ENCODE measurements around the gene CHSY3. TPM values are rescaled to one million over a fixed set of nuclear protein-coding genes. Genes with fewer than 3 reads are reported as not detected.

CHSY3 gene
- total RNA-seq, 4 donors from 2014 or later: 0.84 to 4.3 (median 2.6) TPM

- H3K4me3 ChIP-seq (ENCODE audit: low read depth, poor library complexity, severe bottlenecking): no peak overlapping the region
- no peak for DNase-seq (ENCODE audit: low spot score in 2 of 2)
- WGBS, 2 donors: 84 to 91% methylated on average over 3 of the region's 3 CpGs
- intact Hi-C loops (cut with DNase I; ENCODE audit: low total_unique reads): no loop called here
- no peak for TF ChIP-seq POLR2A (IDR thresholded peaks at IDR 0.05)
- no peak for TF ChIP-seq CTCF (IDR thresholded peaks at IDR 0.05)
Observed at GRCh38 chr5:130011986-130012385, 107.7 kb downstream of the CHSY3 start.

- no peak for DNase-seq (ENCODE audit: low spot score in 2 of 2)
- intact Hi-C loops (cut with DNase I; ENCODE audit: low total_unique reads): no loop called here
- WGBS, 2 donors: 43 to 52% methylated on average over 4 of the region's 4 CpGs
- TF ChIP-seq CTCF (IDR thresholded peaks at IDR 0.05) (no peak), POLR2A (IDR thresholded peaks at IDR 0.05) (no peak)
- no peak overlapping the region for H3K4me3 ChIP-seq (ENCODE audit: low read depth, poor library complexity, severe bottlenecking)
Observed at GRCh38 chr5:130017173-130017572, 112.9 kb downstream of the CHSY3 start.

GRCh38 chr5:130018641-130019040, 114.4 kb downstream of the CHSY3 start:
- H3K4me3 ChIP-seq (ENCODE audit: low read depth, poor library complexity, severe bottlenecking): no peak overlapping the region
- intact Hi-C loops (cut with DNase I; ENCODE audit: low total_unique reads): no loop called here
- TF ChIP-seq CTCF (IDR thresholded peaks at IDR 0.05) (no peak), POLR2A (IDR thresholded peaks at IDR 0.05) (no peak)
- DNase-seq (ENCODE audit: low spot score in 2 of 2): no peak
- WGBS, 2 donors: 94% methylated on average over 8 of the region's 8 CpGs

- DNase-seq (ENCODE audit: low spot score in 2 of 2): no peak
- H3K4me3 ChIP-seq (ENCODE audit: low read depth, poor library complexity, severe bottlenecking): no peak overlapping the region
- intact Hi-C loops (cut with DNase I; ENCODE audit: low total_unique reads): no loop called here
- TF ChIP-seq CTCF (IDR thresholded peaks at IDR 0.05) (no peak), POLR2A (IDR thresholded peaks at IDR 0.05) (no peak)
Observed at GRCh38 chr5:130021000-130021399, 116.7 kb downstream of the CHSY3 start.

- DNase-seq (ENCODE audit: low spot score in 2 of 2): no peak
- intact Hi-C loops (cut with DNase I; ENCODE audit: low total_unique reads): no loop called here
- WGBS, 2 donors: 85 to 87% methylated on average over 4 of the region's 4 CpGs
Observed at GRCh38 chr5:130021876-130022275, 117.6 kb downstream of the CHSY3 start.

More at GRCh38 chr5:130021876-130022275, 117.6 kb downstream of the CHSY3 start:
- TF ChIP-seq CTCF (IDR thresholded peaks at IDR 0.05) (no peak), POLR2A (IDR thresholded peaks at IDR 0.05) (no peak)
- no peak overlapping the region for H3K4me3 ChIP-seq (ENCODE audit: low read depth, poor library complexity, severe bottlenecking)
